ENCODE measurements around the gene BFSP1.

DNA sequence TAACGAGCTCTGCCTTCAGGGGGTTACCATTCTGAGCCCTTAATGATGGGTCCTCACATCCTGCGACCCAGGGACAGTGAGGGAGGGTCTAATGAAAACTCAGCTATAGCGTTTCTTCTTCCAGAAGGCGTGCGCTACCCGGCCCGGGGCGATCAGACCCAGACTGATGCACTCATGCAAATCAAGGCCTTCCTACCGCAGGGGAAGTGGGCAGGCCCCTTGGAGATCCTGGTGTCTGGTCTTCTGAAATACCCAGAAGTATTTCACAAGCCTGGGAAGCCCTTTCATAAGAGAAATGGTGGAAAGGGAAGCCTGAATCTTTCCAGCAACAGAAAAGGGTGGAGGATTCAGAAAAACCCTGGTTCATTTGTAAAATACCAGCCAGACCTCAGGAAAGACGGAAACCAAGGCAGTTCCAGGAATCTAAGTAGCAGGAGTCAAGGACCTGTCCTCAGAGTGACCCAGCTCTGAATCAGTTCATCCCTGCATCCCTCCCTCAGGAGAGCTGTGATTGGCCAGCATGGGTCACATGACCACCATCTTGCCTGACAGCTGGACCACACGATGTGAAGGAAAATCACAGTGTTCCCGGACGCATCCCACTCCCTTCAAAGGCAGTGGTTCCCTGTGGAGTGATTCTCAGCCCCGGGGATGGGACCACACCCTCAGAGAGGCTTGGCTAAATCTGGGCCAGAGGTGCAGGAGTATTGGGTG lies 12.7 kb downstream of the BFSP1 start:
- TF ChIP-seq, protein P1, sequence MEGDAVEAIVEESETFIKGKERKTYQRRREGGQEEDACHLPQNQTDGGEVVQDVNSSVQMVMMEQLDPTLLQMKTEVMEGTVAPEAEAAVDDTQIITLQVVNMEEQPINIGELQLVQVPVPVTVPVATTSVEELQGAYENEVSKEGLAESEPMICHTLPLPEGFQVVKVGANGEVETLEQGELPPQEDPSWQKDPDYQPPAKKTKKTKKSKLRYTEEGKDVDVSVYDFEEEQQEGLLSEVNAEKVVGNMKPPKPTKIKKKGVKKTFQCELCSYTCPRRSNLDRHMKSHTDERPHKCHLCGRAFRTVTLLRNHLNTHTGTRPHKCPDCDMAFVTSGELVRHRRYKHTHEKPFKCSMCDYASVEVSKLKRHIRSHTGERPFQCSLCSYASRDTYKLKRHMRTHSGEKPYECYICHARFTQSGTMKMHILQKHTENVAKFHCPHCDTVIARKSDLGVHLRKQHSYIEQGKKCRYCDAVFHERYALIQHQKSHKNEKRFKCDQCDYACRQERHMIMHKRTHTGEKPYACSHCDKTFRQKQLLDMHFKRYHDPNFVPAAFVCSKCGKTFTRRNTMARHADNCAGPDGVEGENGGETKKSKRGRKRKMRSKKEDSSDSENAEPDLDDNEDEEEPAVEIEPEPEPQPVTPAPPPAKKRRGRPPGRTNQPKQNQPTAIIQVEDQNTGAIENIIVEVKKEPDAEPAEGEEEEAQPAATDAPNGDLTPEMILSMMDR (IDR thresholded peaks at IDR 0.05), result no peak
- TF ChIP-seq EP300 (IDR thresholded peaks at IDR 0.05; ENCODE audit: low read depth) (no peak), POLR2A (IDR thresholded peaks at IDR 0.05) (no peak), POLR2AphosphoS5 (IDR thresholded peaks at IDR 0.05) (no peak)
